T-helper 2 cell treated with Interferon-gamma antibody and Interleukin-4, amounts not matched to agents 5 μg/mL and 100 μg/mL, for 36 hours (primary cell): ENCODE results near the gene HPS5.
A peak's percentile ranks its signal among the peaks of the same experiment; 100 is the strongest.
"Not testable (repeated sequence)": the region's sequence is repeated elsewhere in the genome, so short reads cannot be mapped to it uniquely, and the experiment has no call there.

Experiments
- DNase-seq: peaks from one replicate; pipeline ENCODE4 v3.0.0; 2021; ENCODE audit warnings: low spot score
- H3K27ac Mint-ChIP-seq: one replicate; pipeline ENCODE4 v1.8.0; 2021; ENCODE audit warnings: mild to moderate bottlenecking, mixed read lengths
- H3K27me3 Mint-ChIP-seq: one replicate; pipeline ENCODE4 v1.8.0; 2021; ENCODE audit warnings: low read depth, mixed read lengths
- H3K36me3 Mint-ChIP-seq: one replicate; pipeline ENCODE4 v1.8.0; 2021; ENCODE audit warnings: low read depth, mixed read lengths
- H3K4me1 Mint-ChIP-seq: one replicate; pipeline ENCODE4 v1.8.0; 2021; ENCODE audit warnings: low read depth, mixed read lengths
- H3K4me3 Mint-ChIP-seq: one replicate; pipeline ENCODE4 v1.8.0; 2022; ENCODE audit warnings: mild to moderate bottlenecking, moderate library complexity, mixed read lengths
- H3K9me3 Mint-ChIP-seq: one replicate; pipeline ENCODE4 v1.8.0; 2021; ENCODE audit warnings: mixed read lengths

HPS5 gene

DNA sequence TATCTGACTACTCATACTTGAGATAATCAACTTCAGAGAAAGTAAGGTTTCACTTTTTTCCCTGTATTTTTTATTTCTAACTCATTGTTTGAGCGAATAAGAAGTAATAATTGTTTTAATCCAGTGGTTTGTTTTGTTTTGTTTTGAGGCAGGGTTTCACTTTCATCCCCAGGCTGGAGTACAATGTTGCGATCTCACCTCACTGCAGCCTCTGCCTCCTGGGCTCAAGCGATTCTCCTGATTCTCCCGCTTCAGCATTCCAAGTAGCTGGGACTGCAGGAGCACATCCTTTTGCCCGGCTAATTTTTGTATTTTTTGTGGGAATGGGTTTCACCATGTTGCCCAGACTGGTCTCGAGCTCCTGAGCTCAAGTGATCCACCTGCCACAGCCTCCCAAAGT is 9.0 kb upstream of the HPS5 start:
- no peak for DNase-seq
- H3K27me3 Mint-ChIP-seq = no peaks in the 10 kb centered on the region
- peaks cover 49% of the 10 kb centered on the region for H3K4me1 Mint-ChIP-seq
- peak overlapping the region; percentile 25 for H3K4me3 Mint-ChIP-seq
- peaks cover 60% of the 10 kb centered on the region for H3K36me3 Mint-ChIP-seq
- peak overlapping the region; percentile 83 for H3K27ac Mint-ChIP-seq
- H3K9me3 Mint-ChIP-seq = no peaks in the 10 kb centered on the region

DNA sequence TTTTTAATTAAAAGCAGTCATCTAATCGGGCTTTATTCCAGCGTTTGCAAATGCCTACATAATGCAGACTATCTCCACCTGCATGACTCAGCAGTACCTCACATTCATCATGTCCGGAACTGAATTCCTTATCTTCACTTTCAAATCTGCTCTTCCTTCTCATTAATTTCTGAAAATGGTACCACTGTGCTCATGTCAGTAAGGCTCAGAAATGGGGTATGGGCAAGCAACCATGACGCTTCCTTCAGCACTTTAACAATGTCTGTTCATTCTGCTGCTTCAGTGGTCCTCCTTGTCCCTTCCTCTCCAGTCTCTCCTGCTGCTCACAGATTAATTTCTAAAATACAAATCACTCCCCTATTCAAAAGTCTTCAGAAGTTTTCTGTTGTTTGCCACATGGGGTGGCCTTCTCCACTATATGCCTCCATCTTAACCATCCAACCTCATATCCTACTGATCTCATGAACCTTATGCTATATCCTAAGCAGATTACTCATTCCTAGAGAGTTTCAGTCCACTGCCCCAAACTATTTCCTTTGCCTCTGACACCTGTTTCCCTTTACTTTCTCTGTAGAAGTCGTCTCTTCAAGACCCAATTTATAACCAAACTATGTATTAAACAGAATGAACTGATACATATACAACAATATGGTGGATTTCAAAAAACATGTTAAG is 7.4 kb upstream of the HPS5 start:
- Mint-ChIP-seq H3K36me3 (peaks cover 57% of the 10 kb centered on the region), H3K9me3 (no peaks in the 10 kb centered on the region), H3K27ac (peak overlapping the region; percentile 67), H3K4me1 (peaks cover 53% of the 10 kb centered on the region), H3K4me3 (peak overlapping the region; percentile 19), H3K27me3 (no peaks in the 10 kb centered on the region)
- DNase-seq = no peak

DNA sequence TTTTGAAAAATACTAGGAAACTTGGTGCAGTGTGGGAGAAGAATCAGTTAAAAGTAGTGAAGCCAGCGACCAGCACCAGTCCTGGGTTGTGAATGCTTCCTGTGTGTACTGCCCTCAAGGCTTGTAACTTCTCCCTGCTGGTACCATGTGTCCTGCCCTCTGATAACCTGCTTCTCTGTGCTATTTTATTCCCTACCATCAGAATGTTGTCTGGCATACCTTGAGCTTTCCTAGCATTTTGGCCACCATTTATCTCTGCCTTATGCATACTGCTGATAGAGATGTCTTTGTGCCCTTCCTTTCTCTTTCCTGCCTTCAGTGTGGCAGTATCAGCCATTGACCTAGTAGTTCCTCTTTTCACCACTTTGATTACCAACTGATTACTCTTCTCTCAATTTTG is 2.4 kb upstream of the HPS5 start:
- Mint-ChIP-seq H3K4me3 (peak overlapping the region; percentile 97), H3K27me3 (no peaks in the 10 kb centered on the region), H3K36me3 (peaks cover 26% of the 10 kb centered on the region), H3K4me1 (peaks cover 50% of the 10 kb centered on the region), H3K9me3 (no peaks in the 10 kb centered on the region), H3K27ac (peak overlapping the region; percentile 61)
- DNase-seq = no peak

DNA sequence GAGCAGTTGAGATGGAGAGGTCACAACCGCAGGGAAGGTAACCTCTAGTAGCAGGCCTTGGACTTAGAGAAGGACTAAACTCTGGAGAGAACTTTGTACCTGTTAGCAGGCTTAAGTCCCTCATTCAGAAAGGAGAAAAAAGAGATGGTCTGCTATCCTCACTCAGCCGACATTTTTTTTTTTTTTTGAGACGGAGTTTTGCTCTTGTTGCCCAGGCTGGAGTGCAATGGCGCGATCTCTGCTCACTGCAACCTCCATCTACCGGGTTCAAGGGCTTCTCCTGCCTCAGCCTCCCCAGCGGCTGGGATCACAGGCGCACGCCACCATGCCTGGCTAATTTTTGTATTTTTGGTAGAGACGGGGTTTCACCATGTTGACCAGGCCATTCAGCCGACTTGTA is 1.9 kb upstream of the HPS5 start:
- not testable (repeated sequence) for H3K27me3 Mint-ChIP-seq, DNase-seq, H3K9me3 Mint-ChIP-seq
- Mint-ChIP-seq H3K4me1 (peaks cover 51% of the 10 kb centered on the region), H3K27ac (peak overlapping the region; percentile 99), H3K4me3 (peak overlapping the region; percentile 97), H3K36me3 (peaks cover 23% of the 10 kb centered on the region)

DNA sequence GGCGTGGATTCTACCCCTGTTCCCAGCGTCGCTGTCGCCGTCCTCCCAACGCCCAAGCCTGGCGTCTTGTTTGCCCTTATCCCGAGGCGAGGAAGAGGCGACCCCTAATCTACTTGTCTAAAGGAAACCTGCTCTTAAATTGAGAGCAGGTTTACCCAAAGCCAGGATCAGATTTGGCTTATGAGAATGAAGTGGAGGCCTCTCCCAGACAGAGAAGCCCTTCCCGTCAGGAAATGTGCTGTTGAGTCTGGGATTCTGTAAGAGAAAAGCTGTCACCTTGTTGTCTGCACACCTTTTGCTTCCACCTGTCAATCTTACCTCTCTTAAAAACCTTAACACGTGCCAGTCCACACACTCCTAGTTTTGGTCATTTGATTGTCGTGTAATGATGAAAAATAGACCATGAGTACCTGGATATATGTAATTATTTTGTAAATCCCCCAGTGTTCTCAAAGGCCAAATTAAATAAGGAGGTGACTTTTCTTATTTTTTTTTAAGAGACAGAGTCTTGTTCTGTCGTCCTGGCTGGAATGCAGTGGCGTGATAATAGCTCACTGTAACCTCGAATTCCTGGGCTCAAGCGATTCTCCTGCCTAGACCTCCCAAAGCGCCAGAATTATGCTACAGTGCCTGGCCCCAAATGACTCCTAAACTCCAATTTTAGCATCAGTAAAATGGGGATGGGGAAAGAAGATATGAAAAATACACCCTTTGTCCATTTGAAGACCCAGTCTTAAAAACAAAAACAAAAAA is 1.1 kb upstream of the HPS5 start:
- H3K36me3 Mint-ChIP-seq = peaks cover 26% of the 10 kb centered on the region
- DNase-seq = no peak
- peaks cover 55% of the 10 kb centered on the region for H3K4me1 Mint-ChIP-seq

DNA sequence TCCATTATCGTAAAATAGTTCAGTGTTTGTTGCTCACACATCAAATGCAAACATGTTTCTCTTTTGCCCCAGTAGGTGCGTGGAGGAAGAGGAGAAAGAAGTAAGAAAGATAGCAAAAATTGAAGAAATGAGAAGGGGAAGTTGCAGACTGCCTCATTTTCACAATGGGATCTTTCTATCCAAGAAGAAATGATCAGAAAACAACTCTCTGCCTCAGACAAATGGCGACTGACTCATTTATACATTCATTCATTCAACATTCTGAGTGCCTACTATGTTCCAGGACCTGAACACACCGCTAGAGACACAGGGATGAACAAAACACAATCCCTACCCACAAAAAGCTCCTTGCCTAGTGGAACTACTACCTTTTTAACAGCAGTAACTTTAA is 367 bp downstream of the HPS5 start:
- H3K4me1 Mint-ChIP-seq = peaks cover 53% of the 10 kb centered on the region
- no peaks in the 10 kb centered on the region for H3K27me3 Mint-ChIP-seq
- peaks cover 22% of the 10 kb centered on the region for H3K36me3 Mint-ChIP-seq
- peak overlapping the region; percentile 99 for H3K27ac Mint-ChIP-seq
- DNase-seq = no peak
- peak overlapping the region; percentile 97 for H3K4me3 Mint-ChIP-seq
- no peaks in the 10 kb centered on the region for H3K9me3 Mint-ChIP-seq

More for the DNA sequence above, 1.1 kb upstream of the HPS5 start:
- peak overlapping the region; percentile 97 for H3K4me3 Mint-ChIP-seq
- H3K9me3 Mint-ChIP-seq = no peaks in the 10 kb centered on the region
- H3K27me3 Mint-ChIP-seq = no peaks in the 10 kb centered on the region
- peak overlapping the region; percentile 99 for H3K27ac Mint-ChIP-seq

DNA sequence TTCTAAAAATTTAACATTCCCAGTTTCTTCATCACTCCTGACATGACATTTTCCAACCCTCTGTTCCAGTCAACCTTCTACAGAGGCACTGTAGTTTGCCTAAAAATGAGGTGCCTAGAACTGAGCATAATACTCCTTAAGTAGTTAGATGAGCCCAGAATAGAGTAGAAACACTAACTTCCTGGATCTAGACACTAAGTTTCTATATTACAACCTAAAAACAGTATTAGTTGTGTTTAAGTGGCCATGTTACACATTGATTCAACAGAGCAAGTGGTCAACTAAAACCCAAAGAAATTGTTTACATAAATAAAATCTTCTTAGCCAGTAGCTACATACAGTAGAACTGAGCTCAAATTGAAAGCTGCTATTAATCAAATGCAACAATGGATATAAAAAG is 1.3 kb downstream of the HPS5 start:
- Mint-ChIP-seq H3K4me1 (peaks cover 51% of the 10 kb centered on the region), H3K4me3 (peak overlapping the region; percentile 61), H3K27ac (peak overlapping the region; percentile 27), H3K27me3 (no peaks in the 10 kb centered on the region), H3K36me3 (peaks cover 21% of the 10 kb centered on the region), H3K9me3 (no peaks in the 10 kb centered on the region)
- no peak for DNase-seq

DNA sequence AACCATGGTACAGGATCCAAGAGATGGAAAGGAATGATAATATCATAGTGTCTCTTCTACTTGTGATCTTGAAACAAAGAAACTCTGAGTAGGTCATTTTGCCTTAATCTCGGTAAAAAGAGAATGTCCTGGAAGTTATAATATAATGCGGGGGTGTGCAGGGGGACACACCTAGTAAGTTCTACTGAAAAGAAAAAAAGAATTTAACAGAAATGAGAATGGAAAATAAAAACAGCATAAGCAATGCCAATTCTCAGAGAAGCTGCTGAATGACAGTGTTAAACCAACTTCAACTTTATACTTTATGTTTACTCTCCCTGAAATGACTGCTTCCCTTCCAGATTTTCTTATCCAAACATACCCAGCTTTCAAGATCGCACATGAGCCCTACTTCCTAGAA is 2.0 kb downstream of the HPS5 start:
- H3K27ac Mint-ChIP-seq = peak overlapping the region; percentile 33
- no peak for DNase-seq
- peaks cover 16% of the 10 kb centered on the region for H3K36me3 Mint-ChIP-seq
- no peaks in the 10 kb centered on the region for H3K9me3 Mint-ChIP-seq
- H3K4me1 Mint-ChIP-seq = peaks cover 45% of the 10 kb centered on the region
- H3K4me3 Mint-ChIP-seq = peak overlapping the region; percentile 61
- no peaks in the 10 kb centered on the region for H3K27me3 Mint-ChIP-seq

DNA sequence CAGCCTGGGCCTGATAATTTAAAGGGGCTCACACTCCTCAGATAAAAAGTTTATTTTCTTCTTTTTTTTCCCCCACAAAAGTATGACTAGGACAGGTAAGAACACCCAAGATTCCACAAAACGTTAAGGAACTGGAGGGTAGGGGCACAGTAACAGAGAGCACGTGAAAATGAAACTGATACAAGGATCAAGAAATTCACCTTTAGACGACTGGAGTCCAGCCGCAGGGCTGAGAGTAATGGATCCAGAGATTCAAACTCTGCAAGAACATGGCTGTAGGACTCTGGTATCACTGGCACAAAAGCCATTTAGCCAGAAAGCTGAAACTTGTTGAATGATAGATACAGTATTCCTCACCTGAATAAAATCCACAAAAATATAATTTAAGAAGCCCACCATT is 4.4 kb downstream of the HPS5 start:
- Mint-ChIP-seq H3K4me3 (no peak overlapping the region), H3K36me3 (peaks cover 10% of the 10 kb centered on the region), H3K27me3 (no peaks in the 10 kb centered on the region), H3K27ac (no peak overlapping the region), H3K9me3 (no peaks in the 10 kb centered on the region), H3K4me1 (peaks cover 31% of the 10 kb centered on the region)
- DNase-seq = no peak

DNA sequence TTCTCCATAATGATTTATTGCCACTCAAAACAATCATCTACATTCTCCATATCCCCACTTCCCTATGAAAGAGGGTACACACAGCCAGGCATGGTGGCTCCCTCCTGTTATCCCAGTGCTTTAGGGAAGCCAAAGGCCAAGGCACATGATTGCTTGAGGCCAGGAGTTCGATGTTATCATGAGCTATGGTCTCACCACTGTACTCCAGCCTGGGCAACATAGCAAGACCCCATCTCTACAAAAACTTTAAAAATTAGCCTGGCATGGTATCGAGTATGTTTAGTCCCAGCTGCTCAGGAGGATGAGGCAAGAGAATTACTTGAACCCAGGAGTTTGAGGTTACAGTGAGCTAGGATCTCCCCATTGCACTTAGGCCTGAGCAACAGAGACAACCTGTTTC is 6.0 kb downstream of the HPS5 start:
- Mint-ChIP-seq H3K36me3 (peaks cover 15% of the 10 kb centered on the region), H3K4me1 (peaks cover 30% of the 10 kb centered on the region), H3K27me3 (no peaks in the 10 kb centered on the region), H3K27ac (peak overlapping the region; percentile 10), H3K9me3 (no peaks in the 10 kb centered on the region), H3K4me3 (no peak overlapping the region)
- DNase-seq = no peak

DNA sequence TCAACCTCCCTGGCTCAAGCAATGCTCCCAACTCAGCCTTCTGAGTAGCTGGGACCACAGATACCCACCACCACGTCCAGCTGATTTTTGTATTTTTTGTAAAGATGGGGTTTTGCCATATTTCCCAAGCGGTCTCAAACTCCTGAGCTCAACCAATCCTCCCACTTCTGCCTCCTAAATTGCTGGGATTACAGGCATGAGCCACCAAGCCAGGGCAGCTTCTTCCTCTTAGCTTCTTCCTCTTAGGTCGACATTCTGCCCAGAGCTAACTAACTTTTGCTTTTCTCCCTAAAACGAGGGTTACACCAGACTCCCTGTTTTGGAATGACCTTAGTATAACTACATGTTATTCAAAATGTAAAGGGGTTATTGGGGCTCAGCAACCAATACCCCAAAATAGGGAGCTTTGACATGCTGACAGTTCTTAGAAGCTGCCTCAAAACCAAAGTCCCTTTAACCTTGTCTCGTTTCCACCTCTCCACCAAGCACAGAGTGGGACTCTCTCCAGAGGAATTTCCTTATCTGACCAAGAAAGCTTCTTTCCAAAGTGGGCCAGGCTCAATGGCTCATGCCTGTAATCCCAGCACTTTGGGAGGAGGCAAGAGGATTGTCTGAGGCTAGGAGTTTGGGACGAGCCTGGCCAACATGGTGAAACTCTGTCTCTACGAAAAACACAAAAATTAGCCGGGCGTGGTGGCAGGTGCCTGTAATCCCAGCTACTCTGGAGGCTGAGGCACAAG is 7.0 kb downstream of the HPS5 start:
- H3K4me3 Mint-ChIP-seq = no peak overlapping the region
- H3K4me1 Mint-ChIP-seq = peaks cover 21% of the 10 kb centered on the region
- DNase-seq = no peak
- no peak overlapping the region for H3K27ac Mint-ChIP-seq
- no peaks in the 10 kb centered on the region for H3K9me3 Mint-ChIP-seq
- no peaks in the 10 kb centered on the region for H3K27me3 Mint-ChIP-seq
- H3K36me3 Mint-ChIP-seq = peaks cover 20% of the 10 kb centered on the region

DNA sequence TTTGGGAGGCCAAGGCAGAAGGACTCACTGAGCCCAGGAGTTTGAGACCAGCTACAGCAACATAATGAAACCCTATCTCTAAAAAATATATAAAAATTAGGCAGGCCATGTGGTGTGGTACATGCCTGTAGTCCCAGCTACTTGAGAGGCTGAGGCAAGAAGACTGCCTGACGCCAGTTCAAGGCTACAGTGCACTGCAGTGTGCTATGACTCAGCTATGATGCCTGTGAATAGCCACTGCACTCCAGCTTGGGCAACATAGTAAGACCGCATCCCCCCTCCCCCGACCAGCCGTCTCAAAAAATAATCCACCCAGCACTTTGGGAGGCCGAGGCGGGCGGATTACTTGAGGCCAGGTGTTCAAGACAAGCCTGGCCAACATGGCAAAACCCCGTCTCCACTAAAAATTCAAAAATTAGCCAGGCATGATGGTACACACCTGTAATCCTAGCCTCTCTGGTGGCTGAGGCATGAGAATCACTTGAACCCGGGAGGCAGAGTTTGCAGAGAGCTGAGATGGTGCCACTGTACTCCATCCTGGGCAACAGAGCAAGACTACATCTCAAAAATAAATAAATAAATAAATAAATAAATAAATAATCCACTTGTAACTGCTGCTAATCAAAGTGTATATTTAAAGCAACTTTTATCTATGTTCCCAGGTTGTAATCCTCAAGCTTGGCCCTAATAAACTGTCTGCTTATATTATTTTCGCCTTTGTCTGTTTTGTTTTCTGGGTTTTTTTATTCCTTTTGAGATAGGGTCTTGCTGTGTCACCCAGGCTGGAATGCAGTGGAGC is 7.8 kb downstream of the HPS5 start:
- Mint-ChIP-seq H3K27ac (no peak overlapping the region), H3K4me3 (no peak overlapping the region), H3K9me3 (no peaks in the 10 kb centered on the region), H3K4me1 (peaks cover 13% of the 10 kb centered on the region), H3K27me3 (no peaks in the 10 kb centered on the region), H3K36me3 (peaks cover 25% of the 10 kb centered on the region)
- no peak for DNase-seq

DNA sequence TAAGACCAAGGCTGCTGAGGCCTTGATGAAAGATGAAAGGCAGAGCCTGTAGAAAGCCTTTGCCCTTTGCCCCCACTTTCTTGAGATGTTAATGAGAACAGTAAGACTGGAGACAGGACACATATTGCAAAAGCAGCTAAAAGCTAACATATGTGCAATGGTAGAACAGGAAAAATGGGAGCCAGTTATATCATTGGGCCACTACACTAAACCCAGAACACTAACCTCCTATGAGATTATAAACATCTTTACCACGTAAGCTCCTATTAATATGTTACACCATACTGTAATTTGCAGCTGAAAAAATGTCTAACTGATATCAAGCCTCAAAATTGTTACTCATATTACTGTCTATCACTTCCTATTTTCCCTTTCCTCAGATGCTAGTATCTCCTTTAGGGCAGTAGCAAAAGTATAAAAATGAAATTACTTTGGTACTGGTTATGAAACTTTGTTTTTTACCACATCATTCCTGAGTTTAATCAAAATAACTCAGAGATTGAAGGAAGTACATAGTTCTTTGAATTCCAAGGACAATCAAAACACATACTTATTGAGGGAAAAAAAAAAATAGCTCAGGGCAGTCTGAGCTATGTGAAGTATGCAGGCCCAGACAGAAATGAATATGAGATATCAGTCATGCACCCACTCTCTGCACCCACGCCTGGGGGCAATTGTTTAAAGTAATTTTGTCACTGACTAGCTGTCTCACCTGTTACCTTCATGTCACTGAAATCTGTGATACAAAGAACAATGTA is 9.1 kb downstream of the HPS5 start:
- Mint-ChIP-seq H3K27ac (no peak overlapping the region), H3K27me3 (no peaks in the 10 kb centered on the region), H3K9me3 (no peaks in the 10 kb centered on the region), H3K4me1 (peaks cover 5% of the 10 kb centered on the region), H3K36me3 (peaks cover 36% of the 10 kb centered on the region), H3K4me3 (no peak overlapping the region)
- no peak for DNase-seq
